ENCODE data around the gene ADK. TPM values are rescaled to one million over a fixed set of nuclear protein-coding genes. Genes with fewer than 3 reads are reported as not detected.

Gene ADK
- total and polyA plus RNA-seq, 7 experiments from 2014 or later: 20.7 to 43.8 (median 25.3) TPM

DNA sequence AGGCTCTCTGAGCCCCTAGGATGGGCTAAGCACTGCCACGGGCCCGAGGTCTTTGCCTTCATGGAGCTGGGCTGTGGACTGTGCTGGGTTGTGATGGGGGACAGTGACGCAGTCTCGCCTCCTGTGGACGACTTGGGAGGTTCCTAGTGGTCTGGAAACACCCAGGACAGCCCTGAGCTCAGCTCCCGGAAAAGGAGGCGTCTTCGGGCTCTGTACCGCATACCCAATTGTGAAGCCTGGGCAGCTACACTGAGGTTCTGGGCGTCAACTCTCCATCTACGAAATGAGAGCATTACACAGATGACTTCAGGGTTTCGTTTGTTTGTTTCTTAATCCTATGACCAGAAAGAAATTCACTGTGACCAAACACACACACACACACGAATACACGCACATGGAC lies 595.8 kb downstream of the ADK start:
- Histone ChIP-seq H3K27ac (ENCODE audit: low read depth, low read length) (no peak overlapping the region), H3K27me3 (ENCODE audit: control insufficient read depth in 2 of 2, insufficient read depth in 2 of 2, low read length in 2 of 2) (no peaks in the 10 kb centered on the region), H3K36me3 (ENCODE audit: control insufficient read depth in 2 of 3, insufficient read depth in 3 of 3, low read length in 3 of 3) (no peaks in the 10 kb centered on the region), H3K9me3 (ENCODE audit: control insufficient read depth in 2 of 3, low read length in 3 of 3) (no peaks in the 10 kb centered on the region), H3K4me1 (ENCODE audit: control insufficient read depth in 2 of 2, insufficient read depth in 2 of 2, low read length in 2 of 2) (no peaks in the 10 kb centered on the region), H3K4me3 (ENCODE audit: low read length) (no peak overlapping the region)
- DNase-seq (no peak), ATAC-seq (no peak)
- no peaks in the 10 kb centered on the region for H3K27me3 Mint-ChIP-seq
- intact Hi-C loops (cut with micrococcal nuclease): no loop called here
- H3K4me1 Mint-ChIP-seq: no peaks in the 10 kb centered on the region
- POLR2A ChIA-PET: no interaction called here
- no peak overlapping the region for H3K27ac Mint-ChIP-seq
- H3K36me3 Mint-ChIP-seq: no peaks in the 10 kb centered on the region
- no peaks in the 10 kb centered on the region for H3K9me3 Mint-ChIP-seq
- H3K4me3 Mint-ChIP-seq: no peak overlapping the region
- CTCF ChIA-PET: no interaction called here

DNA sequence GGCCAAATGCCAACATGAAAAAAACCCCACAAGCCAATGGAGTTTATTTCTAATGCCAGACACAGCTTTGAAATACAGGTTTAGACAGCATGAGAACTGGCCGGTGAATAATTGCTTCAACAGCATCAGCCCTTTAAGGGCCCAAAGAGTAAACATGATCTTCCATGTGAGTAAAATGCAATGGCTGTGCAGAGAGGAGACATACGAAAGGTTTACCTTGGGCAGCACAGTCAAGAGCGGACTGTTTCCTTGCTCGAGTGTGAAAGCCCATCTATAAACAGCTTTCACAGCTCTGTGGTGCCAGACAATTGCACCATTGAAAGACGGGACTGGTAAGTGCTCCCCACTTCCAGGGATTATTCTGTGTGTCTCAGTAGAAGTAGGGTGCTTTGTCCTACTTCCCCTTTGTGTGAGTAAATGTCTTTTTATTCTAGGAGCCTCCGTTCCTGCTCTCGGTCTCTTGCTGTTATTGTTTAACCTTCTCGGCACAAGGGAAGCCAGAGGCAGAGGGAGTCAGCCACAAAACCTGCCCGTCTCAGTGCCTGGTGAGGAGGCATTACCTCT lies 597.5 kb downstream of the ADK start:
- ChIA-PET POLR2A (no interaction called here), CTCF (interaction anchor here (0.6 kb wide), 1 partner anchor 176 kb away, joined by 3 read pairs; no protein-coding TSS in a partner anchor)
- Histone ChIP-seq H3K27ac (ENCODE audit: low read depth, low read length) (no peak overlapping the region), H3K36me3 (ENCODE audit: control insufficient read depth in 2 of 3, insufficient read depth in 3 of 3, low read length in 3 of 3) (no peaks in the 10 kb centered on the region), H3K4me3 (ENCODE audit: low read length) (no peak overlapping the region), H3K27me3 (ENCODE audit: control insufficient read depth in 2 of 2, insufficient read depth in 2 of 2, low read length in 2 of 2) (no peaks in the 10 kb centered on the region), H3K4me1 (ENCODE audit: control insufficient read depth in 2 of 2, insufficient read depth in 2 of 2, low read length in 2 of 2) (no peaks in the 10 kb centered on the region), H3K9me3 (ENCODE audit: control insufficient read depth in 2 of 3, low read length in 3 of 3) (no peaks in the 10 kb centered on the region)
- Mint-ChIP-seq H3K36me3 (no peaks in the 10 kb centered on the region), H3K27me3 (no peaks in the 10 kb centered on the region), H3K27ac (peak overlapping the region in 1 of 9 donors; percentile 46), H3K4me3 (no peak overlapping the region), H3K9me3 (no peaks in the 10 kb centered on the region), H3K4me1 (peaks cover 0 to 4% (median 0%) of the 10 kb centered on the region in 7 donors)
- DNase-seq (no peak), ATAC-seq (no peak)
- intact Hi-C loops (cut with micrococcal nuclease): no loop called here

DNA sequence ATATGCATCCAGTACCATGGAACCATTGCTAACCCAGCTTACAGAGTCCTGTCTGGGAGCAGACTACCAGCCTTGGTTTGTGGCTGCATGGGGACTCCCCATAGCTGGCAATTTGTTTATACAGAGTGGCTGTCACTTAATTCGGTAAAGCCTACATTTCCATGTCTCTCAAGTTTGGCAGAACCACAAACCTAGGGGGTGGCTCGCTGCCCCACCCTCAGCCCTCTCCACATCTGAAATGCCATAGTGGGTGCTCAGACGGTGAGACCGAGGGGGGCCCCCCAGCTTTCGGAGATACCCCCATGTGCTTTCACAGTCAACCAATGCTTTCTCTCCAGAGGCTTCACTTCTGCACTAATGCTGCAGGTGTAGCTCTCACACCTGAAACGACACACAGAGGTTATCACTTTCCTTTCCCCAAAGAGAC lies 599.8 kb downstream of the ADK start:
- no peak overlapping the region for H3K4me3 ChIP-seq (ENCODE audit: low read length)
- intact Hi-C loops (cut with micrococcal nuclease): loop anchor here in 1 of 2 donors (5.0 kb wide), 1 partner anchor 71 kb away; no protein-coding TSS in a partner anchor
- no peak for DNase-seq
- H3K4me3 Mint-ChIP-seq: no peak overlapping the region
- H3K27me3 ChIP-seq (ENCODE audit: control insufficient read depth in 2 of 2, insufficient read depth in 2 of 2, low read length in 2 of 2): no peaks in the 10 kb centered on the region
- H3K36me3 ChIP-seq (ENCODE audit: control insufficient read depth in 2 of 3, insufficient read depth in 3 of 3, low read length in 3 of 3): no peaks in the 10 kb centered on the region
- H3K27ac ChIP-seq (ENCODE audit: low read depth, low read length): no peak overlapping the region
- ATAC-seq: peak; percentile 47
- no peaks in the 10 kb centered on the region for H3K36me3 Mint-ChIP-seq
- no peak overlapping the region for H3K27ac Mint-ChIP-seq
- no peaks in the 10 kb centered on the region for H3K27me3 Mint-ChIP-seq
- H3K9me3 ChIP-seq (ENCODE audit: control insufficient read depth in 2 of 3, low read length in 3 of 3): no peaks in the 10 kb centered on the region
- peaks cover 0 to 12% (median 0%) of the 10 kb centered on the region in 7 donors for H3K4me1 Mint-ChIP-seq
- ChIA-PET CTCF (interaction anchor here (0.6 kb wide), 1 partner anchor 218 kb away, joined by 3 read pairs; no protein-coding TSS in a partner anchor), POLR2A (no interaction called here)
- no peaks in the 10 kb centered on the region for H3K9me3 Mint-ChIP-seq
- no peaks in the 10 kb centered on the region for H3K4me1 ChIP-seq (ENCODE audit: control insufficient read depth in 2 of 2, insufficient read depth in 2 of 2, low read length in 2 of 2)

DNA sequence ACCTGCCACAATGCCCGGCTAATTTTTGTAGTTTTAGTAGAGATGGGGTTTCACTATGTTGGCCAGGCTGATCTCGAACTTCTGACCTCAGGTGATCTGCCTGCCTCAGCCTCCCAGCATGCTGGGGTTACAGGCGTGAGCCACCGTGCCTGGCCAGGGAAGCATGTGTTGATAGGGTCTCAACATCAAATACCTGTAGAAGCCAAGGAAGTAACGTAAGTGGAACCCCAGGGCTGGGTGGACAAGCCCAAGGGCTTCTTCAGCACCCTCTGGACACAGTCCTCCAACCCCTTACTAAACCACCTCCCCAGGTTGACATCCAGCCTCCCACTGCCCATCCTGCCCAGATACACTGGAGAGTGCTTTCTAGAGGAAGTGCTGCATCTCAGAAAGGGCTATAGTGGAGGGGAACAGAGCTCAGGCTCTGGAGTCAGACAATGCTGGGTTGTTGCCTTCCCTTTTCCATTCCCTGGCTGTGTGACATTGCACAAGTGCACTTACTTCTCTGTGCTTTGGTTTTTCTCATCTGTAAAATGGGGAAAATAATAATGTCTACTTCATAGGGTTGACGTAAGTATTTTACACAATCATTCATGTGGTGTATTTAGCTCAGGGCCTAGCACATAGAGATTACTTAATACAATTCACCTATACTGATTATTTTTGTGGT lies 601.5 kb downstream of the ADK start:
- Histone ChIP-seq H3K4me3 (ENCODE audit: low read length) (no peak overlapping the region), H3K36me3 (ENCODE audit: control insufficient read depth in 2 of 3, insufficient read depth in 3 of 3, low read length in 3 of 3) (no peaks in the 10 kb centered on the region), H3K9me3 (ENCODE audit: control insufficient read depth in 2 of 3, low read length in 3 of 3) (no peaks in the 10 kb centered on the region), H3K27me3 (ENCODE audit: control insufficient read depth in 2 of 2, insufficient read depth in 2 of 2, low read length in 2 of 2) (no peaks in the 10 kb centered on the region), H3K27ac (ENCODE audit: low read depth, low read length) (no peak overlapping the region), H3K4me1 (ENCODE audit: control insufficient read depth in 2 of 2, insufficient read depth in 2 of 2, low read length in 2 of 2) (no peaks in the 10 kb centered on the region)
- Mint-ChIP-seq H3K4me3 (no peak overlapping the region), H3K4me1 (peaks cover 0 to 14% (median 0%) of the 10 kb centered on the region in 7 donors), H3K9me3 (no peaks in the 10 kb centered on the region), H3K36me3 (peaks cover 0 to 2% (median 0%) of the 10 kb centered on the region in 5 donors), H3K27ac (no peak overlapping the region), H3K27me3 (no peaks in the 10 kb centered on the region)
- DNase-seq: no peak
- CTCF ChIA-PET: no interaction called here
- POLR2A ChIA-PET: no interaction called here
- ATAC-seq: no peak
- intact Hi-C loops (cut with micrococcal nuclease): loop anchor here in 1 of 2 donors (5.0 kb wide), 1 partner anchor 70 kb away; no protein-coding TSS in a partner anchor

DNA sequence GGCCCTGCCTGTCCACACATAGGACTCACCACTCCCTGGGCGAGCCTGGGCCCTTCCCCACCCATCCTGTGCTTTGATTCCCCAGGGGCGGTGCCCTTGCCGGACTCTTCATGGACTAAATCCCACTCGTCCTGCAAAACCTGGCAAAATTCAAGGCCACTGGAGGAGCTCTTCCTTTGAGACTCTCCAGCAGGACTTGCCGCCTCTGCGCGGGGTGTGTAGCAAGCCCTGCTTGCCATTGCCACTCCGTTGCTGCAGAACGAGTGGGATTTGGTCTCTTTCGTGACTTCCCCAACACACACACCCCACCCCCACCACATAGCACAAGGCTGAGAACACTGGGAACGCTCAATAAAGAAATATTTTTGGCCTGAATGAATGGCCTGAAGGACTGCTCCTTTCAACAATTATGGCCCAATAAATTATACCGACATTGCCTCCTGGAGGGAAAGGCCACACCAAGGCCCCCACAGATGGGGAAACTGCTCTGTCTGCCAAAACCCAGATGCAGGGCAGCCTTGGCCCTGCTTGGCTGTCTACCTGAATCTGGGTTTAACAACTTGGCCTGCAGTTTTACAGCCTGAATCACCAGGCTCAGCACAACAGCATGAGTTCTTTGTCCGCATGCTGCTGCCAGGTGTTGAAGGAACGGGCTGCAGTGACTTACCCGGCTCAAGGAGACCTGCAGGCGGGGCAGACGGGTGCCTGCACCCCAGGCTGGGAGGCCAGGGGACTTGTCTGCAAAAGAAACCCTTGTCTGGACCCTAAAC lies 602.6 kb downstream of the ADK start:
- Histone ChIP-seq H3K27me3 (ENCODE audit: control insufficient read depth in 2 of 2, insufficient read depth in 2 of 2, low read length in 2 of 2) (no peaks in the 10 kb centered on the region), H3K36me3 (ENCODE audit: control insufficient read depth in 2 of 3, insufficient read depth in 3 of 3, low read length in 3 of 3) (no peaks in the 10 kb centered on the region), H3K27ac (ENCODE audit: low read depth, low read length) (no peak overlapping the region), H3K4me1 (ENCODE audit: control insufficient read depth in 2 of 2, insufficient read depth in 2 of 2, low read length in 2 of 2) (no peaks in the 10 kb centered on the region), H3K4me3 (ENCODE audit: low read length) (no peak overlapping the region), H3K9me3 (ENCODE audit: control insufficient read depth in 2 of 3, low read length in 3 of 3) (no peaks in the 10 kb centered on the region)
- ChIA-PET CTCF (no interaction called here), POLR2A (no interaction called here)
- H3K27me3 Mint-ChIP-seq: no peaks in the 10 kb centered on the region
- no peak for DNase-seq
- intact Hi-C loops (cut with micrococcal nuclease): loop anchor here in 1 of 2 donors (5.0 kb wide), 1 partner anchor 69 kb away; no protein-coding TSS in a partner anchor
- no peak for ATAC-seq
- H3K4me3 Mint-ChIP-seq: no peak overlapping the region
- peaks cover 0 to 14% (median 0%) of the 10 kb centered on the region in 7 donors for H3K4me1 Mint-ChIP-seq
- peak overlapping the region in 1 of 9 donors; percentile 62 for H3K27ac Mint-ChIP-seq
- H3K36me3 Mint-ChIP-seq: peaks cover 0 to 2% (median 0%) of the 10 kb centered on the region in 5 donors
- H3K9me3 Mint-ChIP-seq: no peaks in the 10 kb centered on the region

DNA sequence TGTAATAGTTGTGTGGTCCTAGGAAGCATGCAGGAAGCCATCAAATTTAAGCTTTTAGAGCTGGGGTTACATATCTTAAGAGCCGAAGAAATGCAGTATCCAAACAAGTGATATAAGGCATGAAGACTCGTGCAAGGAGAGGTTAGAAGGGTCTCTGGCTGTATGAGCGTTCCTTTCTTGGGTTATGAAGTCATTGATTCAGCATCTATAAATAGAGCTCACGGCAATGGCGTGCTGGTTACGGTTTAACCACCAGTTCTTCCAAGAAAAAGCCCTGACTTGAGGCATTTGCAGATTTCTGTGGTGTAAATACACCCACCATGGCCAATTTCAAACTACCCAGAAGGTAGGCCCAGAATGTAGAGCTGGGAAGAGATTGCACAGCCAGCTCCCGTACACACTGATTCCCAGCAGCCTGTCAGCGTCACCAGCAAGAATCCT lies 603.4 kb downstream of the ADK start:
- Mint-ChIP-seq H3K27me3 (no peaks in the 10 kb centered on the region), H3K36me3 (peaks cover 0 to 2% (median 0%) of the 10 kb centered on the region in 5 donors), H3K4me1 (peaks cover 0 to 14% (median 0%) of the 10 kb centered on the region in 7 donors), H3K27ac (no peak overlapping the region), H3K9me3 (no peaks in the 10 kb centered on the region), H3K4me3 (peak overlapping the region in 1 of 10 donors; percentile 11)
- H3K36me3 ChIP-seq (ENCODE audit: control insufficient read depth in 2 of 3, insufficient read depth in 3 of 3, low read length in 3 of 3): no peaks in the 10 kb centered on the region
- ChIA-PET POLR2A (no interaction called here), CTCF (no interaction called here)
- H3K4me1 ChIP-seq (ENCODE audit: control insufficient read depth in 2 of 2, insufficient read depth in 2 of 2, low read length in 2 of 2): no peaks in the 10 kb centered on the region
- DNase-seq: no peak
- H3K4me3 ChIP-seq (ENCODE audit: low read length): no peak overlapping the region
- no peaks in the 10 kb centered on the region for H3K9me3 ChIP-seq (ENCODE audit: control insufficient read depth in 2 of 3, low read length in 3 of 3)
- H3K27me3 ChIP-seq (ENCODE audit: control insufficient read depth in 2 of 2, insufficient read depth in 2 of 2, low read length in 2 of 2): no peaks in the 10 kb centered on the region
- no peak overlapping the region for H3K27ac ChIP-seq (ENCODE audit: low read depth, low read length)
- intact Hi-C loops (cut with micrococcal nuclease): loop anchor here in 1 of 2 donors (5.0 kb wide), 1 partner anchor 68 kb away; no protein-coding TSS in a partner anchor
- no peak for ATAC-seq
